ENCODE measurements around the gene CADPS.

CADPS gene

GRCh38 chr3:62406945-62407344 is 468.3 kb downstream of the CADPS start:
- TF ChIP-seq CTCF (IDR thresholded peaks at IDR 0.05), result no peak

- no peak for TF ChIP-seq CTCF (IDR thresholded peaks at IDR 0.05)
Observed at GRCh38 chr3:62405566-62405965, 469.6 kb downstream of the CADPS start.

- TF ChIP-seq CTCF (IDR thresholded peaks at IDR 0.05), result no peak
Observed at GRCh38 chr3:62405135-62405534, 470.1 kb downstream of the CADPS start.

- TF ChIP-seq CTCF (IDR thresholded peaks at IDR 0.05), result no peak
Observed at GRCh38 chr3:62404321-62404720, 470.9 kb downstream of the CADPS start.

- no peak for TF ChIP-seq CTCF (IDR thresholded peaks at IDR 0.05)
Observed at GRCh38 chr3:62403765-62404164, 471.5 kb downstream of the CADPS start.

- no peak for TF ChIP-seq CTCF (IDR thresholded peaks at IDR 0.05)
Observed at GRCh38 chr3:62392626-62393292, 482.5 kb downstream of the CADPS start.

- TF ChIP-seq CTCF (IDR thresholded peaks at IDR 0.05), result no peak
Observed at GRCh38 chr3:62387251-62387650, 488.0 kb downstream of the CADPS start.

GRCh38 chr3:62379321-62379798 is 495.9 kb downstream of the CADPS start:
- TF ChIP-seq CTCF (IDR thresholded peaks at IDR 0.05), result no peak
